ENCODE results near the gene ANO7. TPM values are rescaled to one million over a fixed set of nuclear protein-coding genes. Genes with fewer than 3 reads are reported as not detected.

The ANO7 gene
- polyA plus RNA-seq, 1 donor from 2014 or later = not detected

DNA sequence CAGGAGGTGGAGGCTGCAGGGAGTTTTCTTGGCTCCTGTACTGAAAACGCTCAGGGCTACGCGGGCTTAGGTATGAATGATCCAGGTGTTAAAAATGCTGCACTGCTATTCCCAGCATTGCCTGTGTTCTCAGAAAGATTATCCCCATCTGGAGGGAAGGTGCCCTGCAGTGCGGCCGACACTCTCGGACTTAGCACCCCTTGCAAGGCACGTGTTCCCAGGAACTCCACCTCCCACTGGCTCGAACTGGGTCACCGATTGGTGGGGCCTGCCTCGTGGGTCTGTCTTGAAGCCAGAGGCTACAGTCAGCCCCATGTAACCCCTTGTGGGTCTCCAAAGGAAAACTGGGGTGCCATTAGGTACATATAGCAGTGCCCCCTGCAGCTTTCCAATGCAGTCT is 25.7 kb downstream of the ANO7 start:
- TF ChIP-seq POLR2AphosphoS5 (IDR thresholded peaks at IDR 0.05) = no peak
- TF ChIP-seq MXI1 (conservative IDR thresholded peaks at IDR 0.05; ENCODE audit: poor library complexity, severe bottlenecking) = no peak
- TF ChIP-seq EP300 (conservative IDR thresholded peaks at IDR 0.05; ENCODE audit: poor library complexity, severe bottlenecking) = no peak
- no peak for TF ChIP-seq SMC3 (conservative IDR thresholded peaks at IDR 0.05; ENCODE audit: poor library complexity)
- no peak for TF ChIP-seq EZH2 (IDR thresholded peaks at IDR 0.05; ENCODE audit: borderline replicate concordance, insufficient read depth, low read length, poor library complexity, severe bottlenecking)
- TF ChIP-seq, protein P1, sequence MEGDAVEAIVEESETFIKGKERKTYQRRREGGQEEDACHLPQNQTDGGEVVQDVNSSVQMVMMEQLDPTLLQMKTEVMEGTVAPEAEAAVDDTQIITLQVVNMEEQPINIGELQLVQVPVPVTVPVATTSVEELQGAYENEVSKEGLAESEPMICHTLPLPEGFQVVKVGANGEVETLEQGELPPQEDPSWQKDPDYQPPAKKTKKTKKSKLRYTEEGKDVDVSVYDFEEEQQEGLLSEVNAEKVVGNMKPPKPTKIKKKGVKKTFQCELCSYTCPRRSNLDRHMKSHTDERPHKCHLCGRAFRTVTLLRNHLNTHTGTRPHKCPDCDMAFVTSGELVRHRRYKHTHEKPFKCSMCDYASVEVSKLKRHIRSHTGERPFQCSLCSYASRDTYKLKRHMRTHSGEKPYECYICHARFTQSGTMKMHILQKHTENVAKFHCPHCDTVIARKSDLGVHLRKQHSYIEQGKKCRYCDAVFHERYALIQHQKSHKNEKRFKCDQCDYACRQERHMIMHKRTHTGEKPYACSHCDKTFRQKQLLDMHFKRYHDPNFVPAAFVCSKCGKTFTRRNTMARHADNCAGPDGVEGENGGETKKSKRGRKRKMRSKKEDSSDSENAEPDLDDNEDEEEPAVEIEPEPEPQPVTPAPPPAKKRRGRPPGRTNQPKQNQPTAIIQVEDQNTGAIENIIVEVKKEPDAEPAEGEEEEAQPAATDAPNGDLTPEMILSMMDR (IDR thresholded peaks at IDR 0.05; ENCODE audit: poor library complexity, severe bottlenecking) = no peak
- TF ChIP-seq REST (IDR thresholded peaks at IDR 0.05; ENCODE audit: borderline replicate concordance) = no peak
- no peak for TF ChIP-seq TAF1 (IDR thresholded peaks at IDR 0.05; ENCODE audit: low read depth)
- TF ChIP-seq RAD21 (conservative IDR thresholded peaks at IDR 0.05) = no peak

GRCh38 chr2:241214766-241215165 is 26.3 kb downstream of the ANO7 start:
- TF ChIP-seq RAD21 (conservative IDR thresholded peaks at IDR 0.05) (no peak), EZH2 (IDR thresholded peaks at IDR 0.05; ENCODE audit: borderline replicate concordance, insufficient read depth, low read length, poor library complexity, severe bottlenecking) (no peak), EP300 (conservative IDR thresholded peaks at IDR 0.05; ENCODE audit: poor library complexity, severe bottlenecking) (no peak), REST (IDR thresholded peaks at IDR 0.05; ENCODE audit: borderline replicate concordance) (no peak), MXI1 (conservative IDR thresholded peaks at IDR 0.05; ENCODE audit: poor library complexity, severe bottlenecking) (no peak), POLR2AphosphoS5 (IDR thresholded peaks at IDR 0.05) (no peak)
- TF ChIP-seq, protein P1 (IDR thresholded peaks at IDR 0.05; ENCODE audit: poor library complexity, severe bottlenecking) = no peak
- Histone ChIP-seq H3F3A (ENCODE audit: insufficient read depth, low read length, poor library complexity, severe bottlenecking) (no peaks in the 10 kb centered on the region), H4K20me1 (ENCODE audit: insufficient read depth) (no peaks in the 10 kb centered on the region), H3K27ac (ENCODE audit: low read length) (no peak overlapping the region), H3K27me3 (ENCODE audit: insufficient read depth, low read depth, low read length) (peaks cover 9% of the 10 kb centered on the region), H3K9ac (ENCODE audit: low read length) (no peak overlapping the region), H2AFZ (ENCODE audit: low read depth, low read length) (no peak overlapping the region), H3K79me2 (replicated peaks; ENCODE audit: insufficient read depth, low read length) (no peaks in the 10 kb centered on the region), H3K9me2 (ENCODE audit: insufficient read depth, low read length) (no peaks in the 10 kb centered on the region), H3K4me3 (ENCODE audit: low read length) (no peak overlapping the region), H3K9me3 (ENCODE audit: low read length) (no peaks in the 10 kb centered on the region), H3K4me2 (ENCODE audit: low read length) (no peak overlapping the region), H3K36me3 (ENCODE audit: insufficient read depth, low read length) (no peaks in the 10 kb centered on the region)

More for the DNA sequence above, 25.7 kb downstream of the ANO7 start:
- Histone ChIP-seq H3K4me3 (ENCODE audit: low read length) (no peak overlapping the region), H3K36me3 (ENCODE audit: insufficient read depth, low read length) (no peaks in the 10 kb centered on the region), H3F3A (ENCODE audit: insufficient read depth, low read length, poor library complexity, severe bottlenecking) (no peaks in the 10 kb centered on the region), H3K9me2 (ENCODE audit: insufficient read depth, low read length) (no peaks in the 10 kb centered on the region), H3K79me2 (replicated peaks; ENCODE audit: insufficient read depth, low read length) (no peaks in the 10 kb centered on the region), H4K20me1 (ENCODE audit: insufficient read depth) (no peaks in the 10 kb centered on the region), H2AFZ (ENCODE audit: low read depth, low read length) (no peak overlapping the region), H3K4me2 (ENCODE audit: low read length) (no peak overlapping the region), H3K27ac (ENCODE audit: low read length) (no peak overlapping the region), H3K9ac (ENCODE audit: low read length) (no peak overlapping the region), H3K9me3 (ENCODE audit: low read length) (no peaks in the 10 kb centered on the region), H3K27me3 (ENCODE audit: insufficient read depth, low read depth, low read length) (peaks cover 6% of the 10 kb centered on the region)

Data from neural cell (in vitro differentiated cells).